Osteocyte (in vitro differentiated cells): ENCODE results near the gene ITGA3. TPM values are rescaled to one million over a fixed set of nuclear protein-coding genes. Genes with fewer than 3 reads are reported as not detected.

ENCODE experiments used
- DNase-seq: peaks from one replicate; pipeline ENCODE4 v3.0.0; 2021; ENCODE audit warnings: mixed read lengths; ENCODE audit not compliant: unreplicated experiment; ENCODE audit errors: extremely low spot score
- H3K27ac Mint-ChIP-seq: one replicate; pipeline ENCODE4 v1.8.0; 2021; ENCODE audit warnings: mild to moderate bottlenecking, mixed read lengths; ENCODE audit not compliant: unreplicated experiment
- H3K27me3 Mint-ChIP-seq: one replicate; pipeline ENCODE4 v1.8.0; 2021; ENCODE audit warnings: mixed read lengths; ENCODE audit not compliant: unreplicated experiment
- H3K36me3 Mint-ChIP-seq: one replicate; pipeline ENCODE4 v1.8.0; 2021; ENCODE audit warnings: mixed read lengths; ENCODE audit not compliant: unreplicated experiment
- H3K4me1 Mint-ChIP-seq: one replicate; pipeline ENCODE4 v1.8.0; 2021; ENCODE audit warnings: mixed read lengths; ENCODE audit not compliant: unreplicated experiment
- H3K4me3 Mint-ChIP-seq: one replicate; pipeline ENCODE4 v1.8.0; 2021; ENCODE audit warnings: mild to moderate bottlenecking, moderate library complexity, mixed read lengths; ENCODE audit not compliant: unreplicated experiment
- H3K9me3 Mint-ChIP-seq: one replicate; pipeline ENCODE4 v1.8.0; 2021; ENCODE audit warnings: mixed read lengths; ENCODE audit not compliant: unreplicated experiment
- total RNA-seq: library from RNA; stranded (reverse); gene quantifications from 2 replicates; pipeline ENCODE4 v1.2.1, GENCODE V29; 2021
- TF ChIP-seq, protein P1 (sequence below): fragments of 200-600 bp; sonication (generic); IDR thresholded peaks from 2 replicates; pipeline ENCODE4 v1.5.0; 2021; ENCODE audit warnings: antibody characterized with exemption, mild to moderate bottlenecking, moderate library complexity

The ITGA3 gene
- total RNA-seq, 1 donor from 2014 or later: 201 TPM

DNA sequence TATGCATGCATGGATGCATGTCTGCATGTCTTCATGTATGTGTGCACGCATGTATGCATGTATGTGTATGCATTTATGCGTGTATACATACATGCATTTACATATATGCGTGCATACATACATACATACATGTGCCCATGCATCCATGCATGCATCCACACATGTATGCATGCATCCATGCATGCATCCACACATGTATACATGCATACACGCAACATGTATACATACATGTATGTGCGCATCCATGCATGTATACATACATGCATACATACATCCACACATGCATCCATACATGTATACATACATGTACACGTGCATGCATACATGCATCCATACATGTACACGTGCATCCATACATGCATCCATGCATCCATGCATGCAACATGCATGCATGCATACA lies 31.1 kb upstream of the ITGA3 start:
- TF ChIP-seq, protein P1, sequence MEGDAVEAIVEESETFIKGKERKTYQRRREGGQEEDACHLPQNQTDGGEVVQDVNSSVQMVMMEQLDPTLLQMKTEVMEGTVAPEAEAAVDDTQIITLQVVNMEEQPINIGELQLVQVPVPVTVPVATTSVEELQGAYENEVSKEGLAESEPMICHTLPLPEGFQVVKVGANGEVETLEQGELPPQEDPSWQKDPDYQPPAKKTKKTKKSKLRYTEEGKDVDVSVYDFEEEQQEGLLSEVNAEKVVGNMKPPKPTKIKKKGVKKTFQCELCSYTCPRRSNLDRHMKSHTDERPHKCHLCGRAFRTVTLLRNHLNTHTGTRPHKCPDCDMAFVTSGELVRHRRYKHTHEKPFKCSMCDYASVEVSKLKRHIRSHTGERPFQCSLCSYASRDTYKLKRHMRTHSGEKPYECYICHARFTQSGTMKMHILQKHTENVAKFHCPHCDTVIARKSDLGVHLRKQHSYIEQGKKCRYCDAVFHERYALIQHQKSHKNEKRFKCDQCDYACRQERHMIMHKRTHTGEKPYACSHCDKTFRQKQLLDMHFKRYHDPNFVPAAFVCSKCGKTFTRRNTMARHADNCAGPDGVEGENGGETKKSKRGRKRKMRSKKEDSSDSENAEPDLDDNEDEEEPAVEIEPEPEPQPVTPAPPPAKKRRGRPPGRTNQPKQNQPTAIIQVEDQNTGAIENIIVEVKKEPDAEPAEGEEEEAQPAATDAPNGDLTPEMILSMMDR: no peak
- H3K27me3 Mint-ChIP-seq: peaks cover 4% of the 10 kb centered on the region

DNA sequence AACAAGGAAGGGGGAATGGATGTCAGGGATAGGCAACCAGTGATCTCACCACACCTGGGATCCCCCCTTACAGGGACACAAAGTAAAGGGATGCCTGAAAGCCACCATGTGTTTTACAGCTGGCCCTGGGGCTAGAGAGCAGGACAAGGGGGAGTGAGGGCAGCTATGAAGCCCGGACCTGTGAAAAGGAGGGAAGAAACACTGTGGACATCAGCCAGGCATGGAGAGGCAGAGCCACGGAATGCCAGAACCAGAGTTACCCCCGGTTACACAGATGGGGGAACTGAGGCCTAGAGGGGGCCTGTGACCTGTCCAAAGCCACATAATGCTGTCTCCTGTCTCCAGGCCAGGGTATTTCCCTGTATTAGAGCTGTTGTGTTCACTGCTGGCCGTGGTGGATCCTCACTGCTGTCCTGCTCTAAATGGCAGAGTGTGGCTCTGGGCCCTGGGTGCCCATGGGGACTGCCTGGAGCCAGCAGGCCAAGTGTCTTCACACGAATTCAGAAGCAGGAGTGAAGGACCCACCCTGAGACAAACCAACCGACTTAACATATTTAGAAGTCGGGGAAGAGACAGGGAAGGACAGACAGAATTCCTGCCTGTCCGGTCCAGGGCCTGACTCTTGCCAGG lies 29.7 kb upstream of the ITGA3 start:
- peak; percentile 75 for DNase-seq
- H3K36me3 Mint-ChIP-seq: no peaks in the 10 kb centered on the region
- no peaks in the 10 kb centered on the region for H3K9me3 Mint-ChIP-seq
- H3K27ac Mint-ChIP-seq: peak overlapping the region; percentile 57
- H3K4me3 Mint-ChIP-seq: no peak overlapping the region
- TF ChIP-seq, protein P1: no peak
- H3K27me3 Mint-ChIP-seq: peaks cover 3% of the 10 kb centered on the region
- H3K4me1 Mint-ChIP-seq: peaks cover 35% of the 10 kb centered on the region

More for the DNA sequence above, 31.1 kb upstream of the ITGA3 start:
- Mint-ChIP-seq H3K27ac (no peak overlapping the region), H3K9me3 (no peaks in the 10 kb centered on the region), H3K4me1 (peaks cover 35% of the 10 kb centered on the region), H3K36me3 (no peaks in the 10 kb centered on the region), H3K4me3 (no peak overlapping the region)
- no peak for DNase-seq

DNA sequence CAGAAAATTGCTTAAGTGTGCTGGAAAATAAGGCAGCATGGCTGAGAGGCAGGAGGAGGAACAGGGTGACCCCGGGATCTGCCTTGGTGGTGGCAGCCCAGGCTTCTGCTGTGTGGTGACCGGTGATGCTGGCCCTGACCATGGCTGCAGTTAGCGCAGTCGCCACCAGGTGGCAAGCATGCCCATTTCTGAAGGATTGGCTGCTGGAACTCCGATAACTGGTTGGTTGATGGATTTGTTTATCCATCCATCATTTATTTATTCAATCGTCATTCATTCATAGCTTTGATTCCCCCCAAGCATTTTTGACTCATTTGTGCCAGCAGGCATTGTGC lies 29.1 kb upstream of the ITGA3 start:
- Mint-ChIP-seq H3K4me3 (no peak overlapping the region), H3K27me3 (no peaks in the 10 kb centered on the region), H3K4me1 (peaks cover 35% of the 10 kb centered on the region), H3K27ac (peak overlapping the region; percentile 57), H3K36me3 (no peaks in the 10 kb centered on the region), H3K9me3 (no peaks in the 10 kb centered on the region)
- TF ChIP-seq, protein P1: peak; percentile 96
- DNase-seq: peak; percentile 96

DNA sequence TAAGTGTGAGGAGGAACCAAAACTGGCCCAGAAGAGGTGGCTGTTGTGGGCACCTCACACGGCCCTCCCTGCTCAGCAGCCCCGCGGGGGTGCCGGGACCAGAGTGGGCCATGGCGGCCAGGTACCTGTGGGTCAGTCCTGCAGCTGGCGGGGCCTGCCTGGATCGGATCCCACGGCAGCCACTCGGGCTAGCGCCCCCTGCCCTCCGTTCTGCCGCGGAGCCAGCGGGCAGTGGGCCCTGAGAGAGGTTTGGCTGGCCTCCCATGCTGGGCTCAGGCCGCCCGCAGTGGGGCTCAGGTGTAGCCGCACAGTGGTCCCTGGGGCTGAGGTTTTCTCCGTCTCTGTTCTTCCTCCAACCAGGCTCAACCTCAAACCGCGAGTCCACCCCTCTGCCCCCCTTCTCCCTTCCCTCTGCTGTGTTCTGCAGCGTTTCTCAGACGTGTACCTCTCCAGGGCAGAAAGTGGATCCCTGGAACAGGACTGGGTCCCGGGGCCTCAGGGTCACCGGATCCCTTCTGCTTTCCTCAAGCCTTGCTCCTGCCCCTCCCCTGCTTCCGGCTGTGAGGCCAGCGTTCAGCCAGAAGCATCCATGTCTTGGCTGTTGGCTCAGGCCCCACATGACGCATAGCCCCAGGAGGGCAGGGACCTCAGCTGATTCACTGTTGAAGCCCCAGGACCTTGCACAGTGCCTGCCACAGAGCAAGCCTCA lies 28.6 kb upstream of the ITGA3 start:
- no peaks in the 10 kb centered on the region for H3K9me3 Mint-ChIP-seq
- peak; percentile 88 for DNase-seq
- H3K36me3 Mint-ChIP-seq: no peaks in the 10 kb centered on the region
- peak overlapping the region; percentile 69 for H3K4me3 Mint-ChIP-seq
- H3K27me3 Mint-ChIP-seq: no peaks in the 10 kb centered on the region
- peak overlapping the region; percentile 96 for H3K27ac Mint-ChIP-seq
- TF ChIP-seq, protein P1: peak; percentile 34
- peaks cover 34% of the 10 kb centered on the region for H3K4me1 Mint-ChIP-seq

DNA sequence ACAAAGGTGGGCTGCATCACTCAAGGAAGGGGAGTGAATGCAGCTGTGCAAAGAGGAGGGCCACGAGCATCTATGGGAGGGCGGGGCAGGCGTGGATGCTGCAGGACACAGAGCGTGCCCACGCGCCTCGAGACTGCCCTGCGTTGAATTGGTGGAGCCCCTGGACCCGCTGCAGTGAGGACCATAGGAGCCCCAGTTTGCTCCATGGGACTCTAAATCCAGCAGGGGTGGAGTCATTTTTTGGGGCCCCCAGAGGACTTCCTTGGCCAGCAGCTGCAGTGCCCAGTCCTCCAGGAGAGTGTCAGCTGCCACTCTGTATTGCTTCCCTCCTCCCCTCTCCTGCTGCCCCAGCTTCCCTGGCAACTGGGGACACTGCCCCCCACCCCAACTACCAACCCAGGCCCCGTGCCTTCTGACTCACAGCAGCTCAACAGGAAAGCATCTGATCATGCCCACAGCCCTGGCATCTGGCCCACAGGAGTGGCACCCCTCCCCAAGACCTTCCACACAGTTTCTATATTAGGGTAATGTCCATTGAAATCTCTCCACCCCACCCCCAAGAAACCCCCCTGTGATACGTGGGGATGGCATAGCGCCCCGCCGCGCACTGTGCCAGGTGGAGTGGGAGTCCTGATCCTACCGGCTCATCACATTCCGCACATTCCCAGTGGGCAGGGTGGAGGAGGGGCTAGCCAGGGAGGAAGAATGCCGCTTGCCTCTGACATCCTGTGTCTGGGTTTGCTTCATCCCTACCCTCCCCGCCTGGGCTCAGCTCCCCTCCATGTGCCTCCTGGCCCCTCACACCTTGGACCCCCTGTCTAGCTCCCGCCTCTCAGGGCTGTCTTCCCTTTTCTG lies 27.8 kb upstream of the ITGA3 start:
- TF ChIP-seq, protein P1: no peak
- Mint-ChIP-seq H3K27me3 (no peaks in the 10 kb centered on the region), H3K4me1 (peaks cover 29% of the 10 kb centered on the region), H3K36me3 (no peaks in the 10 kb centered on the region), H3K27ac (peak overlapping the region; percentile 96), H3K4me3 (peak overlapping the region; percentile 35), H3K9me3 (no peaks in the 10 kb centered on the region)
- peak; percentile 88 for DNase-seq
